Mononuclear cell (primary cell): Measurements from ENCODE around the gene PHTF2. TPM values are rescaled to one million over a fixed set of nuclear protein-coding genes. Genes with fewer than 3 reads are reported as not detected.
"Not testable (repeated sequence)": the region's sequence is repeated elsewhere in the genome, so short reads cannot be mapped to it uniquely, and the experiment has no call there.

Experiments used
- H3K27me3 ChIP-seq: 2 replicates; pipeline ENCODE4 v1.6.0; 2011; ENCODE audit warnings: low read length, control low read depth; ENCODE audit not compliant: insufficient read depth
- H3K4me1 ChIP-seq: 2 replicates; pipeline ENCODE4 v1.5.1; 2011; ENCODE audit warnings: mild to moderate bottlenecking, low read length, control low read depth; ENCODE audit not compliant: insufficient read depth
- H3K4me3 ChIP-seq: 2 replicates; pipeline ENCODE4 v1.5.1; 2011; ENCODE audit warnings: mild to moderate bottlenecking, low read length, moderate library complexity
- H3K9me3 ChIP-seq: 2 replicates; pipeline ENCODE4 v1.5.1; 2011; ENCODE audit warnings: low read depth, mild to moderate bottlenecking, control low read depth, low read length
- total RNA-seq: library from RNA; depleted of rRNA; stranded (reverse); fragments of >200 nt; gene quantifications from one replicate; pipeline ENCODE4 v1.2.3, GENCODE V29; 2012

Gene PHTF2
- total RNA-seq, 1 donor = 34.8 TPM

GRCh38 chr7:77983973-77984372, 185.4 kb downstream of the PHTF2 start:
- Histone ChIP-seq H3K4me1 (no peaks in the 10 kb centered on the region), H3K27me3 (no peaks in the 10 kb centered on the region), H3K4me3 (no peak overlapping the region), H3K9me3 (no peaks in the 10 kb centered on the region)

GRCh38 chr7:77985232-77985973, 186.8 kb downstream of the PHTF2 start:
- H3K9me3 ChIP-seq = no peaks in the 10 kb centered on the region
- no peak overlapping the region for H3K4me3 ChIP-seq
- H3K4me1 ChIP-seq = no peaks in the 10 kb centered on the region
- no peaks in the 10 kb centered on the region for H3K27me3 ChIP-seq

DNA sequence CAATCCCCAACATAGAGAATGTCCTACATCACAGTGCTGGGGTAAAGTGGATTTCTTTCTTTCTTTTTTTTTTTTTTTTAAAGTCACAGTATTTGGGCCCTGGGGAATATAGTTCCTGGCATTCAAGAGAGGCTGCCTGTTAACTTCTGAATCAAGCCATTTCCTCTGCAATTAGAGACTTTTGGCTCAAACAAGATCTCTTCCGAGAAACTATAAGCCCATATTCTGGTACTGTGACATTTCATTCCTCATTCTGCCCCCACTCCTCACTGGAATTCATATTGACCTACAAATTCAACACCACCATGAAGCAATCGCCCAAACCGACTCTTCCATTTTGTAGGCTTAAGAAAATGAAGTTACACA, 187.4 kb downstream of the PHTF2 start:
- no peak overlapping the region for H3K4me3 ChIP-seq
- H3K27me3 ChIP-seq = no peaks in the 10 kb centered on the region
- no peaks in the 10 kb centered on the region for H3K4me1 ChIP-seq
- no peaks in the 10 kb centered on the region for H3K9me3 ChIP-seq

DNA sequence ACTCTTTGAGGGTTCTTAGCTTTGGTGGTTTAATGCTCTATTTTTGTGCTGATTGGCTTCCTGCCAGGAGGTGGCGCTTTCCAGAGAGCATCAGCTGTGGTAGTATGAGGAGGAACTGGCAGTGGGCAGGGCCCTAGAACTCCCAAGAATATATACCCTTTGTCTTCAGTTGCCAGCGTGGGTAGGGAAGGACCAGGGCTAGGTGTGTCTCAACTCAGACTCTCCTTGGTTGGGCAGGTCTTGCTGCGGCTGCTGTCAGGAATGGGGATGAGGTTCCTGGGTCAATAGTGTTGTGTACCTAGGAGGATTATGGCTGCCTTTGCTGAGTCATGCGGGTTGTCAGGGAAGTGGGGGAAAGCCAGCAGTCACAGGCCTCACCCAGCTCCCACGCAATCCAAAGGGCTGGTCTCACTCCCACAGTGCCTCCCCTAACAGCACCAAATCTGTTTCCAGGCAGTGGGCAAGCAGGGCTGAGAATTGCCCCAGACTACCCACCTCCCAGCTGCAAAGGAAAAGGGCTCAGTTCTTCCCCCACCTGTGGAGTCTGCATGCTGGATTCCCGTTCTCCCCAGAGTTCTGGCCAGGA, 191.5 kb downstream of the PHTF2 start:
- Histone ChIP-seq H3K9me3 (no peaks in the 10 kb centered on the region), H3K4me1 (no peaks in the 10 kb centered on the region), H3K27me3 (no peaks in the 10 kb centered on the region), H3K4me3 (no peak overlapping the region)

GRCh38 chr7:77991656-77992055, 193.1 kb downstream of the PHTF2 start:
- Histone ChIP-seq H3K27me3 (no peaks in the 10 kb centered on the region), H3K9me3 (no peaks in the 10 kb centered on the region), H3K4me1 (no peaks in the 10 kb centered on the region), H3K4me3 (no peak overlapping the region)

DNA sequence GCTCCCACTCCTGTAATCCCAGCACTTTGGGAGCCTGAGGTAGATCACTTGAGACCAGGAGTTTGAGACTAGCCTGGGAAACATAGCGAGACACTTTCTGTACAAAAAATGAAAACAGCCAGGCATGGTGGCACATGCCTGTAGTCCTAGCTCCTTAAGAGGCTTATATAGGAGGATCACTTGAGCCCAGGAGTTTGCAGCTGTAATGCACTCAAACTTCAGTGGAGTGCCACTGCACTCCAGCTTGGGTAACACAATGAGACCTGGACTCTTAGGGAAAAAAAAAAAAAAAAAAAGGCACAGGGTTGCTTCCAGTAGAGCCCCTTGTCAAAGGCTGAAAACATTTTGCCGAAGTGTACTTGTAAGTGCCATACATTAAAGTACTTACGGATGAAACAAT, 195.3 kb downstream of the PHTF2 start:
- H3K9me3 ChIP-seq = no peaks in the 10 kb centered on the region
- no peaks in the 10 kb centered on the region for H3K4me1 ChIP-seq
- H3K4me3 ChIP-seq = no peak overlapping the region
- no peaks in the 10 kb centered on the region for H3K27me3 ChIP-seq

DNA sequence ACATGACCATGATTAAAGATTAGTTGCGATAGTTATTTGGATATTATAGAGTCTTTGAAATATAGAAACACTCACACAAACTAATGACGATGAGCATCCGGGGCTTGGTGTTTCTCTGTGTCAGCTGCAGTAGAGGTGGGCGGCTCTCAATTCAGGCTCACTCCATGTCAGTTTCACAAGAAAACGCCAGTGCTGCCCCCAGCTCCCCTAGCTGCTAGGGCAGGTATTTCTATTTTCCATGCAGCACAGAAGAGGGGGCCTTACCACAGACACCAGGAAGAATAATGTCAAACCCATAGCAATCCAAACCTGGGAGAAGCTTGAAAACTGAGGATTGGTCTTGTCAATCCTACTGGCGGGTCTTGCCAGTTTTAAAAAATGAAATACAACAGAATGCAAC, 197.1 kb downstream of the PHTF2 start:
- H3K4me3 ChIP-seq = no peak overlapping the region
- no peaks in the 10 kb centered on the region for H3K27me3 ChIP-seq
- no peaks in the 10 kb centered on the region for H3K4me1 ChIP-seq
- H3K9me3 ChIP-seq = no peaks in the 10 kb centered on the region

GRCh38 chr7:77999168-77999567, 200.6 kb downstream of the PHTF2 start:
- not testable (repeated sequence) for H3K4me3 ChIP-seq, H3K9me3 ChIP-seq, H3K4me1 ChIP-seq, H3K27me3 ChIP-seq

GRCh38 chr7:78002021-78002420, 203.4 kb downstream of the PHTF2 start:
- no peaks in the 10 kb centered on the region for H3K4me1 ChIP-seq
- no peaks in the 10 kb centered on the region for H3K9me3 ChIP-seq
- H3K4me3 ChIP-seq = no peak overlapping the region
- no peaks in the 10 kb centered on the region for H3K27me3 ChIP-seq

DNA sequence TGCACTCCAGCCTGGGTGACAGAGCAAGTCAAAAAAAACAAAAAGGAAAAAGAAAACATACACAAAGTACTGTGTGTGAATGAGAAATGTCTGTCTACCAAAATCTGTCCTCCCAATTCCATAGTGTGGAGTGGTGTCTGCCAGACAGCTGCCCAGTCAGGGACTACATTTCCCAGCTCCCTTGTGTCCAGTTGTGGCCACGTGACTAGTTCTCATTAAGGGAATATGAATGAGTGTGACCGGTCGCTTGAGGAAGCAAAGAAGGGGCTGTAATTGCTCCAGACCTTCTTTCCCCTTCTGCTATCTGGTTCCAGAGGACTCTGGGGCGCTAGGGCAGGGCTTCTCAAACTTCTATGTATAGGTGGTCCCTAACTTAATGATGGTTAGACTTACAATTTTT, 204.1 kb downstream of the PHTF2 start:
- H3K9me3 ChIP-seq = no peaks in the 10 kb centered on the region
- no peaks in the 10 kb centered on the region for H3K27me3 ChIP-seq
- no peaks in the 10 kb centered on the region for H3K4me1 ChIP-seq

GRCh38 chr7:78006063-78006755, 207.6 kb downstream of the PHTF2 start:
- Histone ChIP-seq H3K4me1 (no peaks in the 10 kb centered on the region), H3K27me3 (no peaks in the 10 kb centered on the region), H3K4me3 (no peak overlapping the region), H3K9me3 (no peaks in the 10 kb centered on the region)

More for the DNA sequence above, 204.1 kb downstream of the PHTF2 start:
- H3K4me3 ChIP-seq = no peak overlapping the region

Other genes with a start within 250 kb of the PHTF2 start
- gene RSBN1L, start 102.3 kb upstream of the PHTF2 start, total RNA-seq = 14.3 TPM
- 7.7 TPM for gene TMEM60, start 339 bp upstream of the PHTF2 start, total RNA-seq